ENCODE measurements around the gene TFDP1.

The TFDP1 gene

DNA sequence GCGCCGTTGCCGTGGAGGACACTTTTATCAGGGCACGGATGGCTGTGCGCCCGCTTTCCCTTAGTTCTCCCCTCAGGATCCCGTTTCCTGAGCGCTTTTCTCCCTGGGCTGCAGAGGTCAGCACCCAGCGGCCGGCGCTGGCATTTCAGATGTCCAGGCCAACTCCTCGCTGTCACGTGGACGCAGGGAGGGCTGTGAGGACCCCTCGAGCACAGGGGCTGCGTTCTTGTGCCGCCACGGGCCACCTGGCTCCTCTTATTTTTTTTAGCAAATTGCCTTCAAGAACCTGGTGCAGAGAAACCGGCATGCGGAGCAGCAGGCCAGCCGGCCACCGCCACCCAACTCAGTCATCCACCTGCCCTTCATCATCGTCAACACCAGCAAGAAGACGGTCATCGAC, 51.2 kb downstream of the TFDP1 start:
- TF ChIP-seq, protein P1, sequence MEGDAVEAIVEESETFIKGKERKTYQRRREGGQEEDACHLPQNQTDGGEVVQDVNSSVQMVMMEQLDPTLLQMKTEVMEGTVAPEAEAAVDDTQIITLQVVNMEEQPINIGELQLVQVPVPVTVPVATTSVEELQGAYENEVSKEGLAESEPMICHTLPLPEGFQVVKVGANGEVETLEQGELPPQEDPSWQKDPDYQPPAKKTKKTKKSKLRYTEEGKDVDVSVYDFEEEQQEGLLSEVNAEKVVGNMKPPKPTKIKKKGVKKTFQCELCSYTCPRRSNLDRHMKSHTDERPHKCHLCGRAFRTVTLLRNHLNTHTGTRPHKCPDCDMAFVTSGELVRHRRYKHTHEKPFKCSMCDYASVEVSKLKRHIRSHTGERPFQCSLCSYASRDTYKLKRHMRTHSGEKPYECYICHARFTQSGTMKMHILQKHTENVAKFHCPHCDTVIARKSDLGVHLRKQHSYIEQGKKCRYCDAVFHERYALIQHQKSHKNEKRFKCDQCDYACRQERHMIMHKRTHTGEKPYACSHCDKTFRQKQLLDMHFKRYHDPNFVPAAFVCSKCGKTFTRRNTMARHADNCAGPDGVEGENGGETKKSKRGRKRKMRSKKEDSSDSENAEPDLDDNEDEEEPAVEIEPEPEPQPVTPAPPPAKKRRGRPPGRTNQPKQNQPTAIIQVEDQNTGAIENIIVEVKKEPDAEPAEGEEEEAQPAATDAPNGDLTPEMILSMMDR (IDR thresholded peaks at IDR 0.05; ENCODE audit: insufficient read depth, low read length, poor library complexity, severe bottlenecking) = no peak
- DNase-seq (ENCODE audit: extremely low read depth, insufficient read length) = no peak
- H3K27me3 ChIP-seq (replicated peaks; ENCODE audit: control insufficient read depth, insufficient read depth, low read length) = no peaks in the 10 kb centered on the region
- H3K4me3 ChIP-seq (replicated peaks; ENCODE audit: low read depth, low read length) = no peak overlapping the region
- H3K36me3 ChIP-seq (ENCODE audit: control insufficient read depth, insufficient read depth, low read length) = peaks cover 51% of the 10 kb centered on the region

DNA sequence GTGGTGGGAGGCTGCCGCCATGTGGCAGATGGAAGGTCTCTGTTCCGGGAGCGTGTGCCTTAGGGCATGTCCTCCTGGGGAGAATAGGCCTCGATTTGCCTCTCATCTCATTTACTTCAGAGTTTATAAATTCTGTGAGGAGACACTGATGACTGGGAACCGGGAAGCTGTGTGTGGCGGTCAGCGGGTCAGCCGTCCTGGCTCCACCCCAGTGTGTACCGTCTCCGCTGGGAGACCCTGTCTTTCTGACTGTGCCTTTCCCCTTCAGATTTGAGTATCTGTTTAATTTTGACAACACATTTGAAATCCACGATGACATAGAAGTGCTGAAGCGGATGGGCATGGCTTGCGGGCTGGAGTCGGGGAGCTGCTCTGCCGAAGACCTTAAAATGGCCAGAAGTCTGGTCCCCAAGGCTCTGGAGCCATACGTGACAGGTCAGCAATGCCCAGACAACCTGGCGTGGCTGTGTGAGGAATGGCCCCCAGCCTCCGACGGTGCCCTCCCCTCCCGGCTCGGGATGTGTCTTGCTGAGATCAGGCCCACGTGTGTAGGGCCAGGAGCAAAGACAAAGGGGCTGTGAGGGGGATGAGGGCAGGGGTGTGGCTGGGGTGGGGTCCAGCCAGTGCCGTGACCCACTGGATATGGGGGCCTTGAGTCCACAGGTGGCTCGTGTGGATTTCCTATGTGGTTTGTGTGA, 51.9 kb downstream of the TFDP1 start:
- peaks cover 50% of the 10 kb centered on the region for H3K36me3 ChIP-seq (ENCODE audit: control insufficient read depth, insufficient read depth, low read length)
- DNase-seq (ENCODE audit: extremely low read depth, insufficient read length) = no peak
- no peaks in the 10 kb centered on the region for H3K27me3 ChIP-seq (replicated peaks; ENCODE audit: control insufficient read depth, insufficient read depth, low read length)
- TF ChIP-seq, protein P1 (IDR thresholded peaks at IDR 0.05; ENCODE audit: insufficient read depth, low read length, poor library complexity, severe bottlenecking) = no peak
- no peak overlapping the region for H3K4me3 ChIP-seq (replicated peaks; ENCODE audit: low read depth, low read length)

DNA sequence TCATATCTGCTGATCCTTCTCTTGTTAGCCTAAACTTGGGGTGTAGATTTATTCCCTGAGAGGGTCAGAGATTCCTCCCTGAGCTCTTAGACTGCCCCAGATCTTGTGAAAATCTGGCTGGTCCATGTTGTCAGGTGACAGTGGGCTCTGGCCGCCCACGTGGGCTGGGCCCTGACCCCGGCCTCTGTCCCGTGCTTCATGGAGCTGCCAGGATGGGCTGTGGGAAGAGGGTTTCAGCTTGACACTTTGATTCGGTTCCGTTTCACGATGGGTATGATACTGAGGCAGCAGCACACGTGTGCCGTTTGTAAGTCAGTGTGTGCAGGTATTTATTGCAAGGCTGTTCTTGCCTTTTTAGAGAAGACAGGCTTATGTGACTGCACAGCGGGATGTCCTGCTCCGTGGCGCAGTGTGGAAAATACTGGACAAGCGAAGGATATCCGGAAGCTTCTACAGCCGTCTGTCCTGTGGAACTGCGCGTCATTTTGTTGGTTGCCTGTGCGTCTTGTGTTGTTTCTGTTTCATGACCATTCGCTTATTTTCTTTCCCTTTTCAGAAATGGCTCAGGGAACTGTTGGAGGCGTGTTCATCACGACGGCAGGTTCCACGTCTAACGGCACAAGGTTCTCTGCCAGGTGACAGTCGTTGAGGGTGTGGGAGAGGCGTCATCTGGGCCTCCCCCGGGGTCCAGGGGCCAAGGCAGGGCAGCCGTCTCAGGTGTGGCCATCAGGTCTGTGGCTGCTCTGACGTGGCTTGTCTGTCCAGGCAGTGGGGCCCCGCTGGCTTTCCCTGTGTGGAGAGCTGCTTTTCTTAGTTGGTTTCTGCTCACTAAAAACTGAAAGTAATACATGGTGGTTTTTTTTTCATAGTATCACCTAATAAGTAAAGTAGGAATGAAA, 53.0 kb downstream of the TFDP1 start:
- Histone ChIP-seq H3K27me3 (replicated peaks; ENCODE audit: control insufficient read depth, insufficient read depth, low read length) (no peaks in the 10 kb centered on the region), H3K4me3 (replicated peaks; ENCODE audit: low read depth, low read length) (no peak overlapping the region), H3K36me3 (ENCODE audit: control insufficient read depth, insufficient read depth, low read length) (peaks cover 46% of the 10 kb centered on the region)
- TF ChIP-seq, protein P1 (IDR thresholded peaks at IDR 0.05; ENCODE audit: insufficient read depth, low read length, poor library complexity, severe bottlenecking) = no peak
- DNase-seq (ENCODE audit: extremely low read depth, insufficient read length) = no peak

DNA sequence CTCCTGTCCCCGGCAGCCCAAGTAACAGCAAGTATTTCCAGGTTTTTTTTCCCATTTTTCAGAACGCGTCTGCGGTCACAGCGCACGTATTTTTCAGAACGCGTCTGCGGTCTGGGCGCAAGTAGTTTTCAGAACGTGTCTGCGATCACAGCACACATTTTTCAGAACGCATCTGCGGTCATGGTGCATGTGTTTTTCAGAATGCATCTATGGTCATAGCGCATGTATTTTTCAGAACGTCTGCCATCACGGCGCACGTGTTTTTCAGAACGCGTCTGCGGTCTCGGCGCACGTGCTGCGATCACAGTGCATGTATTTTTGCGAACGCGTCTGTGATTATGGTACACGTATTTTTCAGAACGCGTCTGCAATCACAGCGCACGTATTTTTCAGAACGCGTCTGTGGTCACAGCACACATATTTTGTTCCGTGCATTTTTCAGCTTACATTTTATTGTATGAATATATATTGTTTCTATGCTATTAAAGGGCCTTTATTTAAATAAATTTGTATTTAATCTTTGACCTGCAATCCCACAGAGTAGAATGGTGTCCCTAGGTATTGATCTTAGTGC, 53.7 kb downstream of the TFDP1 start:
- DNase-seq (ENCODE audit: extremely low read depth, insufficient read length) = no peak
- Histone ChIP-seq H3K36me3 (ENCODE audit: control insufficient read depth, insufficient read depth, low read length) (peaks cover 44% of the 10 kb centered on the region), H3K27me3 (replicated peaks; ENCODE audit: control insufficient read depth, insufficient read depth, low read length) (no peaks in the 10 kb centered on the region), H3K4me3 (replicated peaks; ENCODE audit: low read depth, low read length) (no peak overlapping the region)
- TF ChIP-seq, protein P1 (IDR thresholded peaks at IDR 0.05; ENCODE audit: insufficient read depth, low read length, poor library complexity, severe bottlenecking) = no peak

DNA sequence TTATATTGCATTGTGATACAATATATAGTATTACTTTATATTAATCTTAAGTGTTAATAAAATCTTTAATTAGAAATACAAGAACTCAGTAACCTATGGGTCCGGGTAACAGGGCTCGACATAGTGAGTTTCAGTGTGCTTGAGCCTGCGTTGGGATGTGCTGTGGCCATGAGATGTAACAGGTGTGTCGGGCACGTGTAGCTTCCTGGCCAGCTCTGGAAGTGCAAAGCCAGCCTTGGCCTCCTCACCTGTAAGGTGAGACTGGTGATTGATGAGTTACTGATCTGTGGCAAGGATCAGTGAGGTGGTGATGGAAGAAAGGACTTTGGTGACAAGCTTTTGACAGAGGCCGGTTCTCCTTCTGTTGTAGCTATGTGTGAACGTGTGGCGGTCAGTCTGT, 54.3 kb downstream of the TFDP1 start:
- TF ChIP-seq, protein P1 (IDR thresholded peaks at IDR 0.05; ENCODE audit: insufficient read depth, low read length, poor library complexity, severe bottlenecking) = no peak
- no peaks in the 10 kb centered on the region for H3K27me3 ChIP-seq (replicated peaks; ENCODE audit: control insufficient read depth, insufficient read depth, low read length)
- H3K4me3 ChIP-seq (replicated peaks; ENCODE audit: low read depth, low read length) = no peak overlapping the region
- no peak for DNase-seq (ENCODE audit: extremely low read depth, insufficient read length)
- peaks cover 39% of the 10 kb centered on the region for H3K36me3 ChIP-seq (ENCODE audit: control insufficient read depth, insufficient read depth, low read length)

Data from GM06990 (cell line).